ENCODE measurements around the gene HMG20B. TPM values are rescaled to one million over a fixed set of nuclear protein-coding genes. Genes with fewer than 3 reads are reported as not detected.
A peak's percentile ranks its signal among the peaks of the same experiment; 100 is the strongest.

The HMG20B gene
- total and polyA plus RNA-seq, 2 of the 8 experiments (the other 6 are each of a cell fraction or from before 2014, with no cell fraction given): 42.9 to 74.2 TPM

GRCh38 chr19:3599776-3600187, 27.0 kb downstream of the HMG20B start:
- H2AFZ ChIP-seq (ENCODE audit: low read length): no peak overlapping the region
- no peak overlapping the region for H2BK5ac ChIP-seq (ENCODE audit: low read depth, low read length)
- no peak overlapping the region for H3K4me2 ChIP-seq (ENCODE audit: insufficient read depth in 1 of 2, low read depth in 2 of 2, low read length in 2 of 2)
- no peaks in the 10 kb centered on the region for H4K20me1 ChIP-seq (replicated peaks in 1 of 2; ENCODE audit: control insufficient read depth in 1 of 2, insufficient read depth in 2 of 2, low read length in 2 of 2)
- no peak overlapping the region for H3K14ac ChIP-seq (ENCODE audit: insufficient read length)
- H3K4ac ChIP-seq (replicated peaks; ENCODE audit: insufficient read length, low read depth, low read length): no peak overlapping the region
- TF ChIP-seq EGR1 (IDR thresholded peaks at IDR 0.05; ENCODE audit: borderline replicate concordance, low read depth, low read length) (peak; percentile 71; the same call in 1 of the 2 replicates), SP1 (IDR thresholded peaks at IDR 0.05; ENCODE audit: low read depth, low read length) (no peak), GTF2F1 (IDR thresholded peaks at IDR 0.05; ENCODE audit: borderline replicate concordance, low read depth, low read length) (no peak), RAD21 (IDR thresholded peaks at IDR 0.05 in 1 of 2, conservative IDR thresholded peaks at IDR 0.05 in 1 of 2; ENCODE audit: low read depth in 2 of 2, low read length in 2 of 2) (peak; percentile 42 to 65), YY1 (IDR thresholded peaks at IDR 0.05; ENCODE audit: low read depth, low read length) (no peak)
- TF ChIP-seq, protein P1, sequence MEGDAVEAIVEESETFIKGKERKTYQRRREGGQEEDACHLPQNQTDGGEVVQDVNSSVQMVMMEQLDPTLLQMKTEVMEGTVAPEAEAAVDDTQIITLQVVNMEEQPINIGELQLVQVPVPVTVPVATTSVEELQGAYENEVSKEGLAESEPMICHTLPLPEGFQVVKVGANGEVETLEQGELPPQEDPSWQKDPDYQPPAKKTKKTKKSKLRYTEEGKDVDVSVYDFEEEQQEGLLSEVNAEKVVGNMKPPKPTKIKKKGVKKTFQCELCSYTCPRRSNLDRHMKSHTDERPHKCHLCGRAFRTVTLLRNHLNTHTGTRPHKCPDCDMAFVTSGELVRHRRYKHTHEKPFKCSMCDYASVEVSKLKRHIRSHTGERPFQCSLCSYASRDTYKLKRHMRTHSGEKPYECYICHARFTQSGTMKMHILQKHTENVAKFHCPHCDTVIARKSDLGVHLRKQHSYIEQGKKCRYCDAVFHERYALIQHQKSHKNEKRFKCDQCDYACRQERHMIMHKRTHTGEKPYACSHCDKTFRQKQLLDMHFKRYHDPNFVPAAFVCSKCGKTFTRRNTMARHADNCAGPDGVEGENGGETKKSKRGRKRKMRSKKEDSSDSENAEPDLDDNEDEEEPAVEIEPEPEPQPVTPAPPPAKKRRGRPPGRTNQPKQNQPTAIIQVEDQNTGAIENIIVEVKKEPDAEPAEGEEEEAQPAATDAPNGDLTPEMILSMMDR (IDR thresholded peaks at IDR 0.05; ENCODE audit: control extremely low read depth in 1 of 3, insufficient read depth in 1 of 3, low read depth in 1 of 3, low read length in 3 of 3): peak; percentile 55 to 78 (median 69)
- H2BK12ac ChIP-seq (ENCODE audit: low read depth, low read length): no peak overlapping the region
- H2BK15ac ChIP-seq (ENCODE audit: low read length): no peak overlapping the region
- ChIA-PET POLR2A (ENCODE audit: partially characterized antibody) (interaction anchor here (0.7 to 1.6 kb wide), 3 partner anchors 8 to 28 kb away, joined by 3 to 4 read pairs (median 4); no protein-coding TSS in a partner anchor), CTCF (ENCODE audit: partially characterized antibody) (interaction anchor here (0.9 to 3.5 kb wide), 7 partner anchors 9 to 252 kb away, joined by 3 to 21 read pairs (median 6); partner anchors contain the start of gene GIPC3)
- peaks cover 0 to under 1% (median 0%) of the 10 kb centered on the region in 4 experiments; a peak in 2 of 7 replicates for H3K27me3 ChIP-seq (replicated peaks in 1 of 4; ENCODE audit: control insufficient read depth in 3 of 4, extremely low read depth in 1 of 4, insufficient read depth in 3 of 4, low read length in 3 of 4)
- no peak overlapping the region for H3K23ac ChIP-seq (ENCODE audit: insufficient read length)
- no peaks in the 10 kb centered on the region for H3K4me1 ChIP-seq (replicated peaks in 1 of 4; ENCODE audit: control insufficient read depth in 3 of 4, insufficient read depth in 4 of 4, low read length in 3 of 4)
- H3K79me2 ChIP-seq (ENCODE audit: control insufficient read depth in 1 of 2, insufficient read depth in 2 of 2, low read length in 2 of 2): no peaks in the 10 kb centered on the region
- H3K27ac ChIP-seq (ENCODE audit: low read depth, low read length): no peak overlapping the region
- H3K79me1 ChIP-seq (ENCODE audit: low read depth, low read length): no peaks in the 10 kb centered on the region
- H3K18ac ChIP-seq (ENCODE audit: extremely low read depth, low read length): no peak overlapping the region
- no peak overlapping the region for H3K4me3 ChIP-seq (ENCODE audit: extremely low read depth in 1 of 4, insufficient read depth in 2 of 4, low read depth in 3 of 4, low read length in 4 of 4)
- 83% methylated on average over 26 of the region's 28 CpGs; no CpG with 5 or more reads in 1 of the 2 experiments for WGBS, 2 experiments (ENCODE audit: extremely low coverage in 1 of 2, insufficient coverage in 1 of 2, insufficient read length in 1 of 2, insufficient replicate concordance in 2 of 2, low coverage in 1 of 2, low lambda C conversion rate in 2 of 2, missing lambda C conversion rate in 1 of 2)
- H3K36me3 ChIP-seq (ENCODE audit: control insufficient read depth in 2 of 4, insufficient read depth in 4 of 4, low read length in 3 of 4): no peaks in the 10 kb centered on the region
- H2BK120ac ChIP-seq (replicated peaks; ENCODE audit: low read depth, low read length): no peak overlapping the region
- no peak overlapping the region for H3K56ac ChIP-seq (replicated peaks; ENCODE audit: insufficient read length, low read depth, low read length)
- H2AK5ac ChIP-seq (ENCODE audit: low read depth, low read length): no peak overlapping the region
- H2BK20ac ChIP-seq (ENCODE audit: low read length): no peak overlapping the region
- peak overlapping the region; percentile 71 for H4K8ac ChIP-seq (ENCODE audit: extremely low read depth, insufficient read depth, low read length)
- FAIRE-seq (no peak), DNase-seq (ENCODE audit: low read depth in 1 of 2, low spot score in 2 of 2) (peak in 1 of 2 experiments; percentile 74)
- no peak overlapping the region for H3K9ac ChIP-seq (replicated peaks in 1 of 4; ENCODE audit: extremely low read depth in 1 of 4, low read depth in 3 of 4, low read length in 3 of 4)
- no peak overlapping the region for H4K5ac ChIP-seq (ENCODE audit: insufficient read length, low read depth, low read length)
- no peaks in the 10 kb centered on the region for H3K9me3 ChIP-seq (ENCODE audit: insufficient read depth in 2 of 2, low read depth in 1 of 2, low read length in 1 of 2)
- H4K91ac ChIP-seq (replicated peaks; ENCODE audit: insufficient read length, low read length): no peak overlapping the region
- H3K23me2 ChIP-seq (ENCODE audit: low read depth, low read length): no peaks in the 10 kb centered on the region
